ENCODE results near the gene HS1BP3.

HS1BP3 gene

GRCh38 chr2:20650877-20651730 is at the start of gene HS1BP3:
HS1BP3 (minus strand) TSS chr2:20651098; CDS start chr2:20651063, 35 bp downstream.
- DNase-seq (ENCODE audit: low spot score) = peak; percentile 79

GRCh38 chr2:20698916-20699613 is 48.2 kb upstream of the HS1BP3 start:
- no peak for DNase-seq (ENCODE audit: low spot score)

- DNase-seq (ENCODE audit: low spot score) = no peak
Observed at GRCh38 chr2:20697322-20697934, 46.5 kb upstream of the HS1BP3 start.

GRCh38 chr2:20696366-20696765 is 45.5 kb upstream of the HS1BP3 start:
- no peak for DNase-seq (ENCODE audit: low spot score)

- no peak for DNase-seq (ENCODE audit: low spot score)
Observed at GRCh38 chr2:20693317-20693716, 42.4 kb upstream of the HS1BP3 start.

- DNase-seq (ENCODE audit: low spot score) = peak; percentile 16
Observed at GRCh38 chr2:20692081-20692480, 41.2 kb upstream of the HS1BP3 start.

- no peak for DNase-seq (ENCODE audit: low spot score)
Observed at GRCh38 chr2:20691076-20691734, 40.3 kb upstream of the HS1BP3 start.

- DNase-seq (ENCODE audit: low spot score) = no peak
Observed at GRCh38 chr2:20689428-20690264, 38.7 kb upstream of the HS1BP3 start.

- no peak for DNase-seq (ENCODE audit: low spot score)
Observed at GRCh38 chr2:20687260-20687832, 36.4 kb upstream of the HS1BP3 start.

- DNase-seq (ENCODE audit: low spot score) = no peak
Observed at GRCh38 chr2:20684581-20685063, 33.7 kb upstream of the HS1BP3 start.

GRCh38 chr2:20682167-20682920 is 31.4 kb upstream of the HS1BP3 start:
- DNase-seq (ENCODE audit: low spot score) = no peak

GRCh38 chr2:20680744-20681375 is 30.0 kb upstream of the HS1BP3 start:
- no peak for DNase-seq (ENCODE audit: low spot score)

- DNase-seq (ENCODE audit: low spot score) = no peak
Observed at GRCh38 chr2:20678780-20679179, 27.9 kb upstream of the HS1BP3 start.

- no peak for DNase-seq (ENCODE audit: low spot score)
Observed at GRCh38 chr2:20678086-20678395, 27.1 kb upstream of the HS1BP3 start.

- no peak for DNase-seq (ENCODE audit: low spot score)
Observed at GRCh38 chr2:20677301-20678085, 26.6 kb upstream of the HS1BP3 start.

- no peak for DNase-seq (ENCODE audit: low spot score)
Observed at GRCh38 chr2:20676353-20677215, 25.7 kb upstream of the HS1BP3 start.

GRCh38 chr2:20675701-20676352 is 24.9 kb upstream of the HS1BP3 start:
- DNase-seq (ENCODE audit: low spot score) = no peak

Data from COLO829 (cell line).